Neutrophil (primary cell): ENCODE results near the gene PPP4R2.

Experiments used
- H3K27ac ChIP-seq: fragments of 200-600 bp; sonication (generic); 2 replicates; pipeline ENCODE4 v1.5.1; 2016; ENCODE audit warnings: mild to moderate bottlenecking, moderate library complexity
- H3K27me3 ChIP-seq: fragments of 200-600 bp; sonication (generic); 2 replicates; pipeline ENCODE4 v1.6.0; 2016; ENCODE audit warnings: mild to moderate bottlenecking
- H3K36me3 ChIP-seq: fragments of 200-600 bp; sonication (generic); 2 replicates; pipeline ENCODE4 v1.5.1; 2017
- H3K4me1 ChIP-seq, 2 experiments: fragments of 200-600 bp in 1 of 2; sonication (generic) in 1 of 2; 1 replicate in 1 of 2; 2 replicates in 1 of 2; pipeline versions ENCODE4 v1.5.1 to v1.6.1; 2013 to 2016; ENCODE audit warnings: low read depth in 1 of 2, low read length in 1 of 2, mild to moderate bottlenecking in 1 of 2, moderate library complexity in 1 of 2; ENCODE audit not compliant: control insufficient read depth in 1 of 2, insufficient read depth in 1 of 2
- H3K4me3 ChIP-seq, 2 experiments: fragments of 200-600 bp in 1 of 2; sonication (generic) in 1 of 2; 1 replicate in 1 of 2; 2 replicates in 1 of 2; pipeline ENCODE4 v1.5.1; 2013 to 2016; ENCODE audit warnings: low read depth in 1 of 2, low read length in 1 of 2, mild to moderate bottlenecking in 1 of 2, moderate library complexity in 1 of 2
- H3K9me3 ChIP-seq: fragments of 200-600 bp; sonication (generic); 2 replicates; pipeline ENCODE4 v1.5.1; 2016
- CTCF ChIP-seq: fragments of 200-600 bp; sonication (generic); IDR thresholded peaks from 2 replicates; pipeline ENCODE4 v1.5.1; 2016; ENCODE audit warnings: antibody characterized with exemption

Gene PPP4R2

GRCh38 chr3:73110530-73110929, 113.9 kb downstream of the PPP4R2 start:
- Histone ChIP-seq H3K36me3 (no peaks in the 10 kb centered on the region), H3K4me3 (no peak overlapping the region), H3K27me3 (peaks cover 11% of the 10 kb centered on the region), H3K27ac (no peak overlapping the region), H3K4me1 (no peaks in the 10 kb centered on the region), H3K9me3 (no peaks in the 10 kb centered on the region)
- no peak for TF ChIP-seq CTCF

GRCh38 chr3:73114711-73115110, 118.1 kb downstream of the PPP4R2 start:
- no peaks in the 10 kb centered on the region for H3K36me3 ChIP-seq
- no peaks in the 10 kb centered on the region for H3K4me1 ChIP-seq
- peaks cover 8% of the 10 kb centered on the region for H3K27me3 ChIP-seq
- H3K9me3 ChIP-seq: no peaks in the 10 kb centered on the region
- no peak overlapping the region for H3K4me3 ChIP-seq
- no peak overlapping the region for H3K27ac ChIP-seq
- no peak for TF ChIP-seq CTCF

GRCh38 chr3:73115806-73116205, 119.2 kb downstream of the PPP4R2 start:
- no peak for TF ChIP-seq CTCF
- Histone ChIP-seq H3K9me3 (no peaks in the 10 kb centered on the region), H3K36me3 (no peaks in the 10 kb centered on the region), H3K27ac (no peak overlapping the region), H3K4me3 (no peak overlapping the region), H3K27me3 (peaks cover 8% of the 10 kb centered on the region), H3K4me1 (no peaks in the 10 kb centered on the region)
